MCF 10A (cell line): Measurements from ENCODE around the gene LPP. TPM values are rescaled to one million over a fixed set of nuclear protein-coding genes. Genes with fewer than 3 reads are reported as not detected.
A peak's percentile ranks its signal among the peaks of the same experiment; 100 is the strongest.

Source experiments
- BruUV-seq: library from RNA; stranded (reverse); fragments of 400-500 nt; replicated peaks from 2 replicates; lab custom pipeline; 2021; lab: Mats Ljungman, UMichigan
- CTCF ChIA-PET: fragments of 300-600 bp; sonication (Branson Sonifier 250); formaldehyde crosslinking; extraction: SDS; loops from one replicate; lab custom pipeline; 2021; ENCODE audit warnings: antibody characterized with exemption, inconsistent platforms; lab: Yijun Ruan, JAX
- POLR2A ChIA-PET: fragments of 300-600, 350-650 bp; sonication (Branson Sonifier 250); formaldehyde crosslinking; extraction: SDS; loops from one replicate; lab custom pipeline; 2020; ENCODE audit warnings: antibody characterized with exemption, inconsistent platforms; lab: Yijun Ruan, JAX
- DNase-seq: peaks from one replicate; pipeline ENCODE4 v3.0.0-alpha.2; 2018; ENCODE audit not compliant: unreplicated experiment
- H3K27ac Mint-ChIP-seq: one replicate; pipeline ENCODE4 v1.8.0; 2022; ENCODE audit warnings: mild to moderate bottlenecking, low read depth, mixed read lengths; ENCODE audit not compliant: unreplicated experiment
- H3K27me3 Mint-ChIP-seq: one replicate; pipeline ENCODE4 v1.8.0; 2022; ENCODE audit warnings: mixed read lengths; ENCODE audit not compliant: insufficient read depth, unreplicated experiment
- H3K36me3 Mint-ChIP-seq: one replicate; pipeline ENCODE4 v1.8.0; 2022; ENCODE audit warnings: mild to moderate bottlenecking, moderate library complexity, mixed read lengths; ENCODE audit not compliant: insufficient read depth, unreplicated experiment
- H3K4me1 Mint-ChIP-seq: one replicate; pipeline ENCODE4 v1.8.0; 2022; ENCODE audit warnings: mixed read lengths; ENCODE audit not compliant: insufficient read depth, unreplicated experiment
- H3K4me3 Mint-ChIP-seq: one replicate; pipeline ENCODE4 v1.8.0; 2022; ENCODE audit warnings: mild to moderate bottlenecking, moderate library complexity, mixed read lengths; ENCODE audit not compliant: unreplicated experiment
- H3K9me3 Mint-ChIP-seq: one replicate; pipeline ENCODE4 v1.8.0; 2022; ENCODE audit warnings: mixed read lengths; ENCODE audit not compliant: unreplicated experiment
- intact Hi-C: fragments of 100-400 bp; cut with micrococcal nuclease; formaldehyde crosslinking; loops from 2 replicates; pipeline ENCODE4 v1.14.1; 2022
- total RNA-seq: library from RNA; stranded (reverse); gene quantifications from 2 replicates; pipeline ENCODE4 v1.2.3, GENCODE V29; 2022
- TF ChIP-seq, protein P1 (sequence below): fragments of 200-600 bp; IDR thresholded peaks from one replicate; pipeline ENCODE4 v1.8.0; 2022; ENCODE audit warnings: antibody characterized with exemption, mild to moderate bottlenecking; ENCODE audit not compliant: unreplicated experiment

LPP gene
- total RNA-seq, 1 experiment from 2014 or later: 117 TPM

GRCh38 chr3:188486952-188487351 lies 333.0 kb downstream of the LPP start:
- Mint-ChIP-seq H3K9me3 (no peaks in the 10 kb centered on the region), H3K4me3 (no peak overlapping the region), H3K36me3 (peaks cover 18% of the 10 kb centered on the region), H3K27ac (no peak overlapping the region), H3K27me3 (no peaks in the 10 kb centered on the region), H3K4me1 (peaks cover 15% of the 10 kb centered on the region)
- DNase-seq: no peak
- no TSS peak for BruUV-seq
- TF ChIP-seq, protein P1, sequence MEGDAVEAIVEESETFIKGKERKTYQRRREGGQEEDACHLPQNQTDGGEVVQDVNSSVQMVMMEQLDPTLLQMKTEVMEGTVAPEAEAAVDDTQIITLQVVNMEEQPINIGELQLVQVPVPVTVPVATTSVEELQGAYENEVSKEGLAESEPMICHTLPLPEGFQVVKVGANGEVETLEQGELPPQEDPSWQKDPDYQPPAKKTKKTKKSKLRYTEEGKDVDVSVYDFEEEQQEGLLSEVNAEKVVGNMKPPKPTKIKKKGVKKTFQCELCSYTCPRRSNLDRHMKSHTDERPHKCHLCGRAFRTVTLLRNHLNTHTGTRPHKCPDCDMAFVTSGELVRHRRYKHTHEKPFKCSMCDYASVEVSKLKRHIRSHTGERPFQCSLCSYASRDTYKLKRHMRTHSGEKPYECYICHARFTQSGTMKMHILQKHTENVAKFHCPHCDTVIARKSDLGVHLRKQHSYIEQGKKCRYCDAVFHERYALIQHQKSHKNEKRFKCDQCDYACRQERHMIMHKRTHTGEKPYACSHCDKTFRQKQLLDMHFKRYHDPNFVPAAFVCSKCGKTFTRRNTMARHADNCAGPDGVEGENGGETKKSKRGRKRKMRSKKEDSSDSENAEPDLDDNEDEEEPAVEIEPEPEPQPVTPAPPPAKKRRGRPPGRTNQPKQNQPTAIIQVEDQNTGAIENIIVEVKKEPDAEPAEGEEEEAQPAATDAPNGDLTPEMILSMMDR: no peak
- ChIA-PET CTCF (no interaction called here), POLR2A (interaction anchor here (0.6 kb wide), 1 partner anchor 9 kb away, joined by 3 read pairs; no protein-coding TSS in a partner anchor)
- intact Hi-C loops: no loop called here

GRCh38 chr3:188487652-188488051 lies 333.7 kb downstream of the LPP start:
- DNase-seq: no peak
- no TSS peak for BruUV-seq
- H3K27ac Mint-ChIP-seq: no peak overlapping the region
- CTCF ChIA-PET: no interaction called here
- TF ChIP-seq, protein P1: no peak
- H3K9me3 Mint-ChIP-seq: no peaks in the 10 kb centered on the region
- H3K4me1 Mint-ChIP-seq: peaks cover 12% of the 10 kb centered on the region
- POLR2A ChIA-PET: no interaction called here
- intact Hi-C loops: no loop called here
- peaks cover 18% of the 10 kb centered on the region for H3K36me3 Mint-ChIP-seq
- no peak overlapping the region for H3K4me3 Mint-ChIP-seq
- H3K27me3 Mint-ChIP-seq: no peaks in the 10 kb centered on the region

GRCh38 chr3:188488801-188489200 lies 334.8 kb downstream of the LPP start:
- Mint-ChIP-seq H3K27me3 (no peaks in the 10 kb centered on the region), H3K9me3 (no peaks in the 10 kb centered on the region), H3K36me3 (peaks cover 18% of the 10 kb centered on the region), H3K4me1 (peaks cover 12% of the 10 kb centered on the region), H3K27ac (no peak overlapping the region), H3K4me3 (no peak overlapping the region)
- DNase-seq: no peak
- TF ChIP-seq, protein P1: no peak
- ChIA-PET POLR2A (no interaction called here), CTCF (no interaction called here)
- no TSS peak for BruUV-seq
- intact Hi-C loops: no loop called here

DNA sequence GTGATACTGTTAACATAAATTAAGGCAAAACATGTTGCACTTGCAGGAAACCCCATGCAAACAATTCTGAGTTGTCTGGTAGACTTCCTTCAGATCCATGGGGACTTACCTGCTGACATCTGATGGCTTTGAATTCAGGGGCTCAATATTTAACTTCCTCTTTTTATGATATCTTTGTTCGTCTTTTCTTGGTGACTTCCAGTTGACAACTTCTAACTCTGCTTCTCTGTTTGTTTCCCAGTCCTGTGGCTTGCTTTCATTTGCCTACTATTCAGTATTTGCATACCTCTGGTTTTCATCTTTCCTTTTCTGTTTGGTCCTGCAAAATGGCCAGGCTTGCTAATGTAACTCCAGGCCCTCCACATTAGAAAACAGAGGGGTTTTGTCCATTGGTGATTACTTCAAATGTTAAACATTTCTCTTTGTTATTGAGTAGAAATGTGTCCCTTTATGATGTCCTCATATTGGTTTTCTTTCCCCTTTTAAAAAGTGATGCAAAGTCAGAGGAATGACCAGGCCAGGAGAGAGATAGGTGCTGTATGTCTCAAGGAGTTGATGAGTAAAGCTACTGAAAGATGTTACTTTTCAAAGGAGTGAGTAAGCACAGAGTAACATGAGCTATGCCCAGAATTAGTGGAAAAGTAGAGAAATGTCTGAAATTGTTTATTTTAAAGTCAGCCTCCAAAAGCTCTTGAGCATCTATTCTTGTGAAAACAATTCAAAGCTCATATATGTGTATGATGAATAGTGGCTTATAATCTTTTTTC lies 335.9 kb downstream of the LPP start:
- no TSS peak for BruUV-seq
- no peaks in the 10 kb centered on the region for H3K9me3 Mint-ChIP-seq
- TF ChIP-seq, protein P1: no peak
- intact Hi-C loops: no loop called here
- ChIA-PET CTCF (no interaction called here), POLR2A (interaction anchor here (1.0 kb wide), 1 partner anchor 14 kb away, joined by 3 read pairs; no protein-coding TSS in a partner anchor)
- no peak overlapping the region for H3K27ac Mint-ChIP-seq
- H3K27me3 Mint-ChIP-seq: no peaks in the 10 kb centered on the region
- H3K4me1 Mint-ChIP-seq: peaks cover 12% of the 10 kb centered on the region
- H3K4me3 Mint-ChIP-seq: no peak overlapping the region
- peaks cover 18% of the 10 kb centered on the region for H3K36me3 Mint-ChIP-seq
- peak; percentile 24 for DNase-seq
